Neuron (in vitro differentiated cells): Measurements from ENCODE around the gene MED27.

Experiments used
- H2AFZ ChIP-seq: one replicate; pipeline ENCODE4 v1.6.1; 2013; ENCODE audit warnings: low read depth, mild to moderate bottlenecking, inconsistent platforms, low read length, moderate library complexity
- H3K27me3 ChIP-seq: one replicate; pipeline ENCODE4 v1.6.1; 2013; ENCODE audit warnings: low read length; ENCODE audit not compliant: insufficient read depth
- H3K36me3 ChIP-seq: one replicate; pipeline ENCODE4 v1.6.1; 2013; ENCODE audit warnings: low read length; ENCODE audit not compliant: insufficient read depth
- H3K4me1 ChIP-seq: one replicate; pipeline ENCODE4 v1.6.1; 2013; ENCODE audit warnings: low read length; ENCODE audit not compliant: insufficient read depth
- H3K4me3 ChIP-seq: 2 replicates; pipeline ENCODE4 v1.5.1; 2013; ENCODE audit warnings: mild to moderate bottlenecking, low read length, moderate library complexity
- H3K9me3 ChIP-seq: one replicate; pipeline ENCODE4 v1.6.1; 2013; ENCODE audit warnings: low read length

Gene MED27

GRCh38 chr9:131968632-131969031 lies 111.0 kb downstream of the MED27 start:
- Histone ChIP-seq H2AFZ (no peak overlapping the region), H3K4me3 (no peak overlapping the region), H3K27me3 (no peaks in the 10 kb centered on the region), H3K9me3 (peaks cover 4% of the 10 kb centered on the region), H3K36me3 (no peaks in the 10 kb centered on the region), H3K4me1 (peaks cover 5% of the 10 kb centered on the region)

GRCh38 chr9:131965841-131966240 lies 113.8 kb downstream of the MED27 start:
- no peak overlapping the region for H2AFZ ChIP-seq
- peaks cover 2% of the 10 kb centered on the region for H3K9me3 ChIP-seq
- H3K4me3 ChIP-seq: no peak overlapping the region
- H3K27me3 ChIP-seq: no peaks in the 10 kb centered on the region
- no peaks in the 10 kb centered on the region for H3K36me3 ChIP-seq
- peaks cover 33% of the 10 kb centered on the region for H3K4me1 ChIP-seq

- H3K9me3 ChIP-seq: peaks cover under 1% of the 10 kb centered on the region
- H3K36me3 ChIP-seq: no peaks in the 10 kb centered on the region
- no peaks in the 10 kb centered on the region for H3K27me3 ChIP-seq
- H3K4me1 ChIP-seq: peaks cover 40% of the 10 kb centered on the region
- H2AFZ ChIP-seq: no peak overlapping the region
- H3K4me3 ChIP-seq: no peak overlapping the region
These were observed 114.6 kb downstream of the MED27 start for GRCh38 chr9:131965103-131965502.

GRCh38 chr9:131963072-131964030 lies 116.3 kb downstream of the MED27 start:
- Histone ChIP-seq H3K9me3 (no peaks in the 10 kb centered on the region), H3K4me3 (no peak overlapping the region), H2AFZ (no peak overlapping the region), H3K27me3 (no peaks in the 10 kb centered on the region), H3K36me3 (no peaks in the 10 kb centered on the region), H3K4me1 (peaks cover 46% of the 10 kb centered on the region)

GRCh38 chr9:131961496-131961880 lies 118.2 kb downstream of the MED27 start:
- Histone ChIP-seq H3K9me3 (no peaks in the 10 kb centered on the region), H3K4me3 (no peak overlapping the region), H3K36me3 (no peaks in the 10 kb centered on the region), H3K4me1 (peaks cover 46% of the 10 kb centered on the region), H3K27me3 (no peaks in the 10 kb centered on the region), H2AFZ (no peak overlapping the region)

- no peak overlapping the region for H2AFZ ChIP-seq
These were observed 118.7 kb downstream of the MED27 start for GRCh38 chr9:131960851-131961495.

GRCh38 chr9:131960311-131960710 lies 119.4 kb downstream of the MED27 start:
- H3K36me3 ChIP-seq: no peaks in the 10 kb centered on the region
- H3K4me3 ChIP-seq: no peak overlapping the region
- H3K27me3 ChIP-seq: no peaks in the 10 kb centered on the region
- H3K4me1 ChIP-seq: peaks cover 46% of the 10 kb centered on the region
- no peaks in the 10 kb centered on the region for H3K9me3 ChIP-seq
- no peak overlapping the region for H2AFZ ChIP-seq

More at GRCh38 chr9:131960851-131961495, 118.7 kb downstream of the MED27 start:
- no peaks in the 10 kb centered on the region for H3K27me3 ChIP-seq
- no peaks in the 10 kb centered on the region for H3K36me3 ChIP-seq
- H3K4me1 ChIP-seq: peaks cover 46% of the 10 kb centered on the region
- H3K4me3 ChIP-seq: peak overlapping the region; percentile 6
- no peaks in the 10 kb centered on the region for H3K9me3 ChIP-seq

- Histone ChIP-seq H3K27me3 (no peaks in the 10 kb centered on the region), H3K4me1 (peaks cover 46% of the 10 kb centered on the region), H3K9me3 (no peaks in the 10 kb centered on the region), H3K4me3 (no peak overlapping the region), H3K36me3 (no peaks in the 10 kb centered on the region), H2AFZ (no peak overlapping the region)
These were observed 119.8 kb downstream of the MED27 start for GRCh38 chr9:131959887-131960286.

GRCh38 chr9:131959056-131959455 lies 120.6 kb downstream of the MED27 start:
- Histone ChIP-seq H3K4me1 (peaks cover 45% of the 10 kb centered on the region), H3K4me3 (no peak overlapping the region), H3K27me3 (no peaks in the 10 kb centered on the region), H3K9me3 (no peaks in the 10 kb centered on the region), H3K36me3 (no peaks in the 10 kb centered on the region), H2AFZ (no peak overlapping the region)

GRCh38 chr9:131954299-131954698 lies 125.4 kb downstream of the MED27 start:
- H2AFZ ChIP-seq: no peak overlapping the region
- no peaks in the 10 kb centered on the region for H3K9me3 ChIP-seq
- no peaks in the 10 kb centered on the region for H3K36me3 ChIP-seq
- H3K27me3 ChIP-seq: no peaks in the 10 kb centered on the region
- H3K4me1 ChIP-seq: no peaks in the 10 kb centered on the region
- no peak overlapping the region for H3K4me3 ChIP-seq

GRCh38 chr9:131951905-131952304 lies 127.8 kb downstream of the MED27 start:
- no peak overlapping the region for H2AFZ ChIP-seq
- no peaks in the 10 kb centered on the region for H3K36me3 ChIP-seq
- H3K9me3 ChIP-seq: no peaks in the 10 kb centered on the region
- H3K4me1 ChIP-seq: no peaks in the 10 kb centered on the region
- H3K4me3 ChIP-seq: no peak overlapping the region
- no peaks in the 10 kb centered on the region for H3K27me3 ChIP-seq

GRCh38 chr9:131951155-131951554 lies 128.5 kb downstream of the MED27 start:
- Histone ChIP-seq H3K9me3 (no peaks in the 10 kb centered on the region), H2AFZ (no peak overlapping the region), H3K4me1 (no peaks in the 10 kb centered on the region), H3K36me3 (no peaks in the 10 kb centered on the region), H3K4me3 (no peak overlapping the region), H3K27me3 (no peaks in the 10 kb centered on the region)

GRCh38 chr9:131950487-131950886 lies 129.2 kb downstream of the MED27 start:
- Histone ChIP-seq H3K9me3 (no peaks in the 10 kb centered on the region), H3K4me3 (no peak overlapping the region), H3K4me1 (no peaks in the 10 kb centered on the region), H3K36me3 (no peaks in the 10 kb centered on the region), H3K27me3 (no peaks in the 10 kb centered on the region), H2AFZ (no peak overlapping the region)
